HepG2 (cell line): ENCODE results near the gene AK8.

Source experiments
- CTCF ChIP-seq: sonication (generic); formaldehyde crosslinking; IDR thresholded peaks from 2 replicates; pipeline ENCODE4 v1.5.0; 2020; ENCODE audit warnings: mild to moderate bottlenecking, missing genetic modification reagents, moderate library complexity
- FOXJ3 ChIP-seq: sonication (generic); formaldehyde crosslinking; IDR thresholded peaks from 2 replicates; pipeline ENCODE4 v1.4.0; 2020; ENCODE audit warnings: missing genetic modification reagents, mild to moderate bottlenecking, borderline replicate concordance
- GATA4 ChIP-seq: sonication (generic); IDR thresholded peaks from 2 replicates; pipeline ENCODE4 v1.6.1; 2016; ENCODE audit warnings: antibody characterized with exemption, low read depth, borderline replicate concordance
- HDAC6 ChIP-seq: fragments of 200-600 bp; sonication (generic); IDR thresholded peaks from 2 replicates; pipeline ENCODE4 v1.7.0; 2017; ENCODE audit warnings: mild to moderate bottlenecking, antibody characterized with exemption, low read length, low read depth
- RAD21 ChIP-seq: fragments of 450-650 bp; formaldehyde crosslinking; IDR thresholded peaks from 2 replicates; pipeline ENCODE4 v1.5.0; 2020; ENCODE audit warnings: mild to moderate bottlenecking
- SALL2 ChIP-seq: sonication (generic); formaldehyde crosslinking; IDR thresholded peaks from 2 replicates; pipeline ENCODE4 v1.8.1; 2023; ENCODE audit warnings: mild to moderate bottlenecking, missing genetic modification reagents, inconsistent platforms
- STAT5B ChIP-seq: sonication (generic); formaldehyde crosslinking; IDR thresholded peaks from 2 replicates; pipeline ENCODE4 v1.4.0; 2020; ENCODE audit warnings: missing genetic modification reagents
- TAF1 ChIP-seq: sonication (generic); formaldehyde crosslinking; IDR thresholded peaks from 2 replicates; pipeline ENCODE4 v1.4.0; 2020; ENCODE audit warnings: missing genetic modification reagents
- TBL1XR1 ChIP-seq: fragments of 150-350 bp; IDR thresholded peaks from 2 replicates; pipeline ENCODE4 v1.6.1; 2014; ENCODE audit warnings: borderline replicate concordance, low read length; ENCODE audit not compliant: partially characterized antibody
- ZFX ChIP-seq: sonication (generic); formaldehyde crosslinking; IDR thresholded peaks from 2 replicates; pipeline ENCODE4 v1.4.0; 2020; ENCODE audit warnings: mild to moderate bottlenecking, low read depth, missing genetic modification reagents, moderate library complexity
- ZNF333 ChIP-seq: sonication (generic); formaldehyde crosslinking; IDR thresholded peaks from 2 replicates; pipeline ENCODE4 v1.4.0; 2020; ENCODE audit warnings: mild to moderate bottlenecking, missing genetic modification reagents, borderline replicate concordance
- ZNF598 ChIP-seq: sonication (generic); formaldehyde crosslinking; IDR thresholded peaks from 2 replicates; pipeline ENCODE4 v1.5.1; 2020; ENCODE audit warnings: mild to moderate bottlenecking, missing genetic modification reagents, borderline replicate concordance

- TF ChIP-seq HDAC6 (no peak), CTCF (CRISPR knock-in tag) (no peak), RAD21 (no peak), FOXJ3 (CRISPR knock-in tag) (no peak), TBL1XR1 (no peak), TAF1 (CRISPR knock-in tag) (no peak), GATA4 (no peak), STAT5B (no peak), ZNF333 (CRISPR knock-in tag) (no peak), ZFX (no peak), SALL2 (no peak), ZNF598 (no peak)
Measured at GRCh38 chr9:132776891-132777290, 101.2 kb downstream of the AK8 start.
